Smooth muscle cell (in vitro differentiated cells): ENCODE measurements around the gene CALN1. TPM values are rescaled to one million over a fixed set of nuclear protein-coding genes. Genes with fewer than 3 reads are reported as not detected.

Experiments
- DNase-seq: peaks from one replicate; lab custom pipeline; 2025; ENCODE audit not compliant: unreplicated experiment; lab: John Stamatoyannopoulos, UW
- H2AFZ ChIP-seq: fragments of 200-600 bp; sonication (generic); 2 replicates; pipeline ENCODE4 v1.6.0; 2016; ENCODE audit warnings: antibody characterized with exemption, low read depth, mild to moderate bottlenecking
- H3F3A ChIP-seq: fragments of 200-600 bp; sonication (generic); 2 replicates; pipeline ENCODE4 v1.6.0; 2017; ENCODE audit warnings: antibody characterized with exemption, low read depth
- H3K27ac ChIP-seq: fragments of 200-600 bp; sonication (generic); 2 replicates; pipeline ENCODE4 v1.5.1; 2016; ENCODE audit warnings: low read depth, mild to moderate bottlenecking
- H3K27me3 ChIP-seq: fragments of 200-600 bp; sonication (generic); 2 replicates; pipeline ENCODE4 v1.6.1; 2016; ENCODE audit warnings: low read depth, mild to moderate bottlenecking
- H3K36me3 ChIP-seq: fragments of 200-600 bp; sonication (generic); 2 replicates; pipeline ENCODE4 v1.5.1; 2016; ENCODE audit warnings: low read depth
- H3K4me1 ChIP-seq: fragments of 200-600 bp; sonication (generic); 2 replicates; pipeline ENCODE4 v1.5.1; 2016; ENCODE audit warnings: low read depth
- H3K4me2 ChIP-seq: fragments of 200-600 bp; sonication (generic); 2 replicates; pipeline ENCODE4 v1.6.0; 2016; ENCODE audit warnings: mild to moderate bottlenecking
- H3K4me3 ChIP-seq: fragments of 200-600 bp; sonication (generic); 2 replicates; pipeline ENCODE4 v1.5.1; 2016; ENCODE audit warnings: mild to moderate bottlenecking
- H3K79me2 ChIP-seq: fragments of 200-600 bp; sonication (generic); 2 replicates; pipeline ENCODE4 v1.6.0; 2016; ENCODE audit warnings: low read depth, mild to moderate bottlenecking
- H3K9ac ChIP-seq: fragments of 200-600 bp; sonication (generic); 2 replicates; pipeline ENCODE4 v1.6.0; 2016; ENCODE audit warnings: low read depth
- H3K9me3 ChIP-seq: fragments of 200-600 bp; sonication (generic); replicated peaks from 2 replicates; pipeline ENCODE4 v1.5.1; 2016; ENCODE audit warnings: low read depth
- H4K20me1 ChIP-seq: fragments of 200-600 bp; sonication (generic); 2 replicates; pipeline ENCODE4 v1.6.0; 2016; ENCODE audit warnings: low read depth
- WGBS: methylation state at CpG from one replicate; pipeline ENCODE4 v1.1.7; 2016; ENCODE audit warnings: low lambda C conversion rate; 5-methylcytosine and 5-hydroxymethylcytosine counted together
- polyA plus RNA-seq: library from polyadenylated mRNA; unstranded; fragments of >200 nt; fragmentation: Nextera tagmentation; extraction: Ambion mirVana; gene quantifications from 2 replicates; pipeline ENCODE4 v1.2.1, GENCODE V29; 2016
- total RNA-seq: library from RNA; depleted of rRNA; stranded (reverse); fragments of >200 nt; gene quantifications from 2 replicates; pipeline ENCODE4 v1.2.3, GENCODE V29; 2014
- TF ChIP-seq, protein P1 (sequence below): fragments of 200-600 bp; sonication (generic); IDR thresholded peaks from 2 replicates; pipeline ENCODE4 v1.5.1; 2017; ENCODE audit warnings: borderline replicate concordance, mild to moderate bottlenecking, antibody characterized with exemption; ENCODE audit not compliant: insufficient read depth, poor library complexity, severe bottlenecking

Gene CALN1
- total and polyA plus RNA-seq, 2 experiments from 2014 or later: not detected

DNA sequence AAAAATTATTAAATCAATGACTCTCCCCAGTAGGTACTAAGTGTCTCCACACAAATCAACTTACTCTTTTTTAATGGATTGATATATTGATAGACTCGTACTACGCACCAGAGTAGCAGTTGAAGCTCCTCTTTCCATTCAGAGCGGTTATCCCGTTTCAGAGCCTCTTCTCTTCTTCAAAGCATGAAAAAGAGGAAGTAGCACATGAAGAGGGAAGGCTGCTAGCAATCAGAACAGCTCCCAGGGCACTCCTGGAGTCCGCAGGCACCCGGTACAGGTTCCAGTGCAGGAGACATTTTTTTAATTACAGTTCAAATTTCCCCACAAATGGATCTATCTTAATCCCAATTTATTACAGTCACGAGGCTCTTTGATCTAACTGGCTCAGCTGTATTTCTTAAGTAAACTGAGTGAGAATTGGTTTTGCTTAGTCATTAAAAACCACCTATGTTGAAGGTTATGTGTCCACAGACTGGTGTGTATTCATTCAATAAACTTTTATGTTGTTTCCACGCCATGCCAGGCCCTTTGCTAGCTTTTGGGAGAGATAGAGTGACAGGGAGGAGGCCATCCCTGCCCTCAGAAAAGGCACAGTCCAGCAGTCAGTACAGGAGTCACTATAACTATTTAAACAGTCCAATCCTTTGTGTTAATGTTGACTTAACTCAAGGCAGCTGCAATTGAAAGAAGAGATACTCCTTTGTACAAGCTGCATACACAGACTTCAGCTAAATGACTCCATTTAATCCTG is 32.1 kb upstream of the CALN1 start:
- Histone ChIP-seq H4K20me1 (no peaks in the 10 kb centered on the region), H3K4me2 (no peak overlapping the region)

DNA sequence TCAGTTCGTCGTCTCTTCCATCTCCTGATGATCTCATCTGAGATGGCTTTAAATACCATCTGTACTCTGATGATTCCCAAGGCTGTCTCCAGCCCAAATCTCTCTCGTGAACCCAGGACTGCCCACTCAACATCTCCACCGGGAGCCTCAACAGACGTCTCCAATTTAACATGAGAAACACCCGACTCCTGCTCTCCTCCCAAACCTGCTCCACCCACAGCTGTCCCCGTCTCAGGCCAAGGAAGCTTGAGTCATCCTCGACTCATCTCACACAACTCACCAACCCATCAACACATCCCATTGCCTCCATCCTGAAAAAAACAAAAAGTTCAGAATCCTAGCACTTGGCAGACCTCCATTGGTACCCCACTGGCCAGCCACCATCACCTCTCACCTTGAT is 29.7 kb upstream of the CALN1 start:
- Histone ChIP-seq H3K27ac (no peak overlapping the region), H3K9me3 (no peaks in the 10 kb centered on the region), H3F3A (no peaks in the 10 kb centered on the region), H4K20me1 (no peaks in the 10 kb centered on the region), H3K4me3 (no peak overlapping the region), H3K36me3 (no peaks in the 10 kb centered on the region), H3K79me2 (no peaks in the 10 kb centered on the region), H3K9ac (no peak overlapping the region), H3K27me3 (peaks cover 21% of the 10 kb centered on the region), H3K4me2 (no peak overlapping the region), H3K4me1 (no peaks in the 10 kb centered on the region), H2AFZ (no peak overlapping the region)
- TF ChIP-seq, protein P1, sequence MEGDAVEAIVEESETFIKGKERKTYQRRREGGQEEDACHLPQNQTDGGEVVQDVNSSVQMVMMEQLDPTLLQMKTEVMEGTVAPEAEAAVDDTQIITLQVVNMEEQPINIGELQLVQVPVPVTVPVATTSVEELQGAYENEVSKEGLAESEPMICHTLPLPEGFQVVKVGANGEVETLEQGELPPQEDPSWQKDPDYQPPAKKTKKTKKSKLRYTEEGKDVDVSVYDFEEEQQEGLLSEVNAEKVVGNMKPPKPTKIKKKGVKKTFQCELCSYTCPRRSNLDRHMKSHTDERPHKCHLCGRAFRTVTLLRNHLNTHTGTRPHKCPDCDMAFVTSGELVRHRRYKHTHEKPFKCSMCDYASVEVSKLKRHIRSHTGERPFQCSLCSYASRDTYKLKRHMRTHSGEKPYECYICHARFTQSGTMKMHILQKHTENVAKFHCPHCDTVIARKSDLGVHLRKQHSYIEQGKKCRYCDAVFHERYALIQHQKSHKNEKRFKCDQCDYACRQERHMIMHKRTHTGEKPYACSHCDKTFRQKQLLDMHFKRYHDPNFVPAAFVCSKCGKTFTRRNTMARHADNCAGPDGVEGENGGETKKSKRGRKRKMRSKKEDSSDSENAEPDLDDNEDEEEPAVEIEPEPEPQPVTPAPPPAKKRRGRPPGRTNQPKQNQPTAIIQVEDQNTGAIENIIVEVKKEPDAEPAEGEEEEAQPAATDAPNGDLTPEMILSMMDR: no peak
- DNase-seq: no peak
- WGBS: 32% methylated on average over 8 of the region's 8 CpGs

More for the DNA sequence above, 32.1 kb upstream of the CALN1 start:
- Histone ChIP-seq H3K9me3 (no peaks in the 10 kb centered on the region), H3K36me3 (no peaks in the 10 kb centered on the region), H3K4me3 (no peak overlapping the region), H2AFZ (no peak overlapping the region), H3K27ac (no peak overlapping the region), H3F3A (no peaks in the 10 kb centered on the region), H3K79me2 (no peaks in the 10 kb centered on the region), H3K27me3 (peaks cover 31% of the 10 kb centered on the region), H3K9ac (no peak overlapping the region), H3K4me1 (no peaks in the 10 kb centered on the region)
- WGBS: 84% methylated on average over 8 of the region's 8 CpGs
- DNase-seq: no peak
- TF ChIP-seq, protein P1: no peak

DNA sequence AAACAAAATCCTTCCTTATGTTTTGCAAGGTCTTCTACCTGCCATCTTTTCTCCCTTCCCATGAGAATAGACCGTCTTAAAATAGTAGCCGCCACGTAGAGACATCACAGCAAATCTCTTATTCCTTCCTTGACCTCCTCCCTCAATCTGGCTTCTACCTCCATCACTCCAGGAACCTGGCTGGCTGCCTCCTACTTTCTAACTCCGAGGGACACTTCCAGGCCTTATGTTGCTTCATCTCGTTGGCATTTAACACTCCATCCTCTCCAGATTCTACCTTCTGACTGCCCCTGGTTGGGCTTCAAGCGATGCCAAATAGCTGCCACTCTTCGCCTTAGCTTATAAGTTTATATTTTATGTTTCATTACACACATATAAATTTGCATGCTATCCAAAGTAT is 26.4 kb upstream of the CALN1 start:
- Histone ChIP-seq H2AFZ (no peak overlapping the region), H3K27ac (no peak overlapping the region), H3K4me1 (no peaks in the 10 kb centered on the region), H3K27me3 (peaks cover 3% of the 10 kb centered on the region), H3K4me2 (no peak overlapping the region), H3K9me3 (no peaks in the 10 kb centered on the region), H3K9ac (no peak overlapping the region), H3K36me3 (no peaks in the 10 kb centered on the region), H4K20me1 (no peaks in the 10 kb centered on the region), H3F3A (no peaks in the 10 kb centered on the region), H3K4me3 (no peak overlapping the region), H3K79me2 (no peaks in the 10 kb centered on the region)
- DNase-seq: no peak
- TF ChIP-seq, protein P1: no peak
- 91% methylated on average over 7 of the region's 7 CpGs for WGBS

DNA sequence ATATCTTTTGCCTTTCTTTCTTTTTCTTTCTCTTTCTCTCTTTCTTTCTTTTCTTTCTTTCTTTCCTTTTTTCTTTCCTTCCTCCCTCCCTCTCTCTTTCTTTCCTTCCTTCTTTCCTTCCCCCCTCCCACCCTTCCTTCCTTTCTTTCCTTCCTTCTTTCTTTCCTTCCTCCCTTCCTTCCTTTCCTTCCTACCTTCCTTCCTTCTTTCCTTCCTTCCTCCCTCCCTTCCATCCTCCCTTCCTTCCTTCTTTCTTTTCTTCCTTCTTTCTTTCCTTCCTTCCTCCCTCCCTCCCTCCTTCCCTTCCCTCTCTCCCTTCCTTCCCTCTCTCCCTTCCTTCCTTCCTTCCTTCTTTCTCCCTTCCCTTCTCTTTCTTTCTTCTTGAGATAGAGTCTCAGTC is 25.5 kb upstream of the CALN1 start:
- no peak overlapping the region for H2AFZ ChIP-seq
- no peaks in the 10 kb centered on the region for H3K4me1 ChIP-seq
- no peak overlapping the region for H3K4me3 ChIP-seq
- H4K20me1 ChIP-seq: no peaks in the 10 kb centered on the region
- no peak overlapping the region for H3K4me2 ChIP-seq
- TF ChIP-seq, protein P1: no peak
- no peaks in the 10 kb centered on the region for H3K79me2 ChIP-seq
- no peaks in the 10 kb centered on the region for H3K9me3 ChIP-seq
- H3F3A ChIP-seq: no peaks in the 10 kb centered on the region
- H3K27ac ChIP-seq: no peak overlapping the region
- peaks cover 3% of the 10 kb centered on the region for H3K27me3 ChIP-seq
- H3K36me3 ChIP-seq: no peaks in the 10 kb centered on the region
- no peak for DNase-seq
- H3K9ac ChIP-seq: no peak overlapping the region
